Stimulated activated CD4-positive, alpha-beta T cell treated with anti-CD3 and anti-CD28 coated beads, Interleukin-2, amount 100 ng/mL, for 24 hours (primary cell): Measurements from ENCODE around the gene PLPPR4.

Experiments
- DNase-seq, 2 donors: peaks; one replicate each; pipeline ENCODE4 v3.0.0-alpha.2; 2020

The PLPPR4 gene

GRCh38 chr1:99358770-99359169 is 94.5 kb downstream of the PLPPR4 start:
- DNase-seq, result no peak
